ENCODE results near the gene SMIM9. TPM values are rescaled to one million over a fixed set of nuclear protein-coding genes. Genes with fewer than 3 reads are reported as not detected.
"Not testable (repeated sequence)": the region's sequence is repeated elsewhere in the genome, so short reads cannot be mapped to it uniquely, and the experiment has no call there.

Gene SMIM9
- total RNA-seq, 2 donors from 2014 or later: not detected

DNA sequence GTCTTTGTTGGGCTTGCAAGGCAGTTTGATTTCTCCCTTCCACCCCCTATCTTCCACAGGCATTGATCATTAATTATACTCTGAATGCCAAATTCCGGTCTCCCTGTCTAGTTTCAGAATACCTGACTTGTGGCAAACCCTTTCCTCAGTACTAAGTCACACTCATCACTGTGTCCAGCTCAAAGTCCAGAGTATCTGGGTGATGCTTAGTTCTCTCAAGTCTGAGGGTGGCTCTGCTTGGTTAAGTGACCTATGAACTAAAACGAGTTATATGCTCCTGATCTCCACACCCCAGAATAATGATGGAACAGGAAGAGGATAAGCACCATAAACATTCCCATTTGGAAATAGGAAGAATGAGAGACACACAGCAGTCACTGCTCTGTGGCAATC is 6.5 kb downstream of the SMIM9 start:
- Histone ChIP-seq H3K4me3 (no peak overlapping the region), H3K4me1 (replicated peaks) (no peaks in the 10 kb centered on the region), H3K27me3 (replicated peaks; ENCODE audit: insufficient read depth) (no peaks in the 10 kb centered on the region), H3K9me3 (no peaks in the 10 kb centered on the region), H3K36me3 (no peaks in the 10 kb centered on the region), H3K27ac (no peak overlapping the region)
- TF ChIP-seq, protein P1, sequence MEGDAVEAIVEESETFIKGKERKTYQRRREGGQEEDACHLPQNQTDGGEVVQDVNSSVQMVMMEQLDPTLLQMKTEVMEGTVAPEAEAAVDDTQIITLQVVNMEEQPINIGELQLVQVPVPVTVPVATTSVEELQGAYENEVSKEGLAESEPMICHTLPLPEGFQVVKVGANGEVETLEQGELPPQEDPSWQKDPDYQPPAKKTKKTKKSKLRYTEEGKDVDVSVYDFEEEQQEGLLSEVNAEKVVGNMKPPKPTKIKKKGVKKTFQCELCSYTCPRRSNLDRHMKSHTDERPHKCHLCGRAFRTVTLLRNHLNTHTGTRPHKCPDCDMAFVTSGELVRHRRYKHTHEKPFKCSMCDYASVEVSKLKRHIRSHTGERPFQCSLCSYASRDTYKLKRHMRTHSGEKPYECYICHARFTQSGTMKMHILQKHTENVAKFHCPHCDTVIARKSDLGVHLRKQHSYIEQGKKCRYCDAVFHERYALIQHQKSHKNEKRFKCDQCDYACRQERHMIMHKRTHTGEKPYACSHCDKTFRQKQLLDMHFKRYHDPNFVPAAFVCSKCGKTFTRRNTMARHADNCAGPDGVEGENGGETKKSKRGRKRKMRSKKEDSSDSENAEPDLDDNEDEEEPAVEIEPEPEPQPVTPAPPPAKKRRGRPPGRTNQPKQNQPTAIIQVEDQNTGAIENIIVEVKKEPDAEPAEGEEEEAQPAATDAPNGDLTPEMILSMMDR (IDR thresholded peaks at IDR 0.05): no peak
- intact Hi-C loops (cut with DNase I): no loop called here
- DNase-seq (ENCODE audit: low spot score): no peak
- WGBS: 90% methylated on average over 2 of the region's 2 CpGs

GRCh38 chrX:154827194-154828015 is 7.1 kb downstream of the SMIM9 start:
- 76% methylated on average over 4 of the region's 4 CpGs for WGBS
- no peaks in the 10 kb centered on the region for H3K4me1 ChIP-seq (replicated peaks)
- H3K9me3 ChIP-seq: no peaks in the 10 kb centered on the region
- no peaks in the 10 kb centered on the region for H3K27me3 ChIP-seq (replicated peaks; ENCODE audit: insufficient read depth)
- intact Hi-C loops (cut with DNase I): no loop called here
- H3K4me3 ChIP-seq: no peak overlapping the region
- DNase-seq (ENCODE audit: low spot score): no peak
- no peak overlapping the region for H3K27ac ChIP-seq
- H3K36me3 ChIP-seq: no peaks in the 10 kb centered on the region
- TF ChIP-seq, protein P1 (IDR thresholded peaks at IDR 0.05): no peak
- TF ChIP-seq POLR2AphosphoS5 (IDR thresholded peaks at IDR 0.05) (no peak), POLR2A (IDR thresholded peaks at IDR 0.05) (no peak)

- H3K4me3 ChIP-seq; H3K4me1 ChIP-seq (replicated peaks); H3K27ac ChIP-seq; intact Hi-C loops (cut with DNase I); DNase-seq (ENCODE audit: low spot score); H3K27me3 ChIP-seq (replicated peaks; ENCODE audit: insufficient read depth); H3K36me3 ChIP-seq; H3K9me3 ChIP-seq: not testable (repeated sequence)
- WGBS: no CpG with 5 or more reads among the region's 3 CpGs
These were observed 8.9 kb downstream of the SMIM9 start for GRCh38 chrX:154825586-154825985.

- Histone ChIP-seq H3K36me3 (no peaks in the 10 kb centered on the region), H3K9me3 (no peaks in the 10 kb centered on the region), H3K27me3 (replicated peaks; ENCODE audit: insufficient read depth) (no peaks in the 10 kb centered on the region), H3K4me1 (replicated peaks) (no peaks in the 10 kb centered on the region), H3K4me3 (no peak overlapping the region), H3K27ac (no peak overlapping the region)
- TF ChIP-seq POLR2AphosphoS5 (IDR thresholded peaks at IDR 0.05) (no peak), POLR2A (IDR thresholded peaks at IDR 0.05) (no peak)
- TF ChIP-seq, protein P1 (IDR thresholded peaks at IDR 0.05): no peak
- WGBS: 47% methylated on average over 1 of the region's 1 CpG
- intact Hi-C loops (cut with DNase I): no loop called here
- no peak for DNase-seq (ENCODE audit: low spot score)
These were observed 9.8 kb downstream of the SMIM9 start for GRCh38 chrX:154824638-154825037.

DNA sequence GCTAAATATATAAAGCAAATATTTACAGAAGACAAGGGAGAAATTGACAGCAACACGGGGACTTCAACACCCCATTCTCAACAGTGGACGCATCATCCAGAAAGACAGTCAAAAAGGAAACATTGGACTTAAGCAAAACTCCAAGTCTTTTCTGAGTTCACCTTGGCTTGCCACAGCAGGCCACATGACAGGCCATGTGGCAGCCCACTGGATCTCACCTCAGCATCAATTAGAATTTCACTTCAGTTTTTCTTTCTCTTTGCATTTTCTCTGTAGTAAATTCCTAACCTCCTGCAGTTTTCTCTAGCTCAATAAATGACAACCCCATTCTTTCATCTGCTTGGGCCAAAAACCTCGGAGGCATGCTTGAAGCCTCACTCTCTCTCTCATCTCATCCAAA is 12.4 kb downstream of the SMIM9 start:
- WGBS: 58% methylated on average over 3 of the region's 3 CpGs
- Histone ChIP-seq H3K9me3 (no peaks in the 10 kb centered on the region), H3K4me1 (replicated peaks) (no peaks in the 10 kb centered on the region), H3K27ac (no peak overlapping the region), H3K36me3 (no peaks in the 10 kb centered on the region), H3K4me3 (no peak overlapping the region), H3K27me3 (replicated peaks; ENCODE audit: insufficient read depth) (no peaks in the 10 kb centered on the region)
- no peak for DNase-seq (ENCODE audit: low spot score)
- TF ChIP-seq POLR2A (IDR thresholded peaks at IDR 0.05) (no peak), POLR2AphosphoS5 (IDR thresholded peaks at IDR 0.05) (no peak)
- intact Hi-C loops (cut with DNase I): no loop called here

GRCh38 chrX:154821523-154821922 is 12.9 kb downstream of the SMIM9 start:
- Histone ChIP-seq H3K27ac (no peak overlapping the region), H3K36me3 (no peaks in the 10 kb centered on the region), H3K9me3 (no peaks in the 10 kb centered on the region), H3K4me1 (replicated peaks) (no peaks in the 10 kb centered on the region), H3K4me3 (no peak overlapping the region), H3K27me3 (replicated peaks; ENCODE audit: insufficient read depth) (no peaks in the 10 kb centered on the region)
- intact Hi-C loops (cut with DNase I): no loop called here
- TF ChIP-seq POLR2A (IDR thresholded peaks at IDR 0.05) (no peak), POLR2AphosphoS5 (IDR thresholded peaks at IDR 0.05) (no peak)
- TF ChIP-seq, protein P1 (IDR thresholded peaks at IDR 0.05): no peak
- no peak for DNase-seq (ENCODE audit: low spot score)

Measured in prostate gland (tissue), 2 donors.